Ascending aorta (tissue), 2 donors: ENCODE data around the gene TIMM17B. TPM values are rescaled to one million over a fixed set of nuclear protein-coding genes. Genes with fewer than 3 reads are reported as not detected.

ENCODE experiments used
- DNase-seq, 2 donors: peaks; one replicate each; pipeline ENCODE4 v3.0.0-alpha.2; 2019; ENCODE audit warnings: low spot score in 2 of 2
- H3K27ac ChIP-seq, 2 donors: fragments of 200-600 bp; sonication (generic); one replicate each; pipeline ENCODE4 v1.5.1; 2016 to 2017; ENCODE audit warnings: mild to moderate bottlenecking in 1 of 2
- H3K27me3 ChIP-seq: fragments of 200-600 bp; sonication (generic); one replicate; pipeline ENCODE4 v1.5.1; 2017
- H3K36me3 ChIP-seq, 2 donors: fragments of 200-600 bp; sonication (generic); one replicate each; pipeline ENCODE4 v1.5.1; 2016
- H3K4me1 ChIP-seq, 2 donors: fragments of 200-600 bp; sonication (generic); one replicate each; pipeline ENCODE4 v1.5.1; 2016 to 2017; ENCODE audit warnings: mild to moderate bottlenecking in 1 of 2
- H3K4me3 ChIP-seq, 2 donors: fragments of 200-600 bp; sonication (generic); one replicate each; pipeline ENCODE4 v1.5.1; 2016 to 2017; ENCODE audit warnings: mild to moderate bottlenecking in 1 of 2
- H3K9me3 ChIP-seq, 2 donors: fragments of 200-600 bp; sonication (generic); one replicate each; pipeline ENCODE4 v1.5.1; 2016
- CTCF ChIP-seq, 3 experiments: fragments of 200-600 bp in 2 of 3; fragments of 450-650 bp in 1 of 3; sonication (generic) in 2 of 3; IDR thresholded peaks; one replicate each; pipeline ENCODE4 v1.5.1; 2016 to 2019; ENCODE audit warnings: antibody characterized with exemption in 3 of 3, mild to moderate bottlenecking in 1 of 3, moderate library complexity in 1 of 3
- intact Hi-C: fragments of 100-400 bp; cut with DNase I; formaldehyde crosslinking; loops from one replicate; pipeline ENCODE4 v1.15.1; 2023
- total RNA-seq: library from RNA; depleted of rRNA; stranded (reverse); fragments of >200 nt; gene quantifications from one replicate; pipeline ENCODE4 v1.1.0, GENCODE V29; 2016

Gene TIMM17B
- total RNA-seq, 1 donor from 2014 or later = 15.3 TPM

- DNase-seq = peak in 1 of 2 donors; percentile 85
- Histone ChIP-seq H3K4me3 (peak overlapping the region; percentile 60 to 69), H3K4me1 (peaks cover 3 to 9% of the 10 kb centered on the region in 2 donors), H3K27ac (peak overlapping the region; percentile 94 to 97), H3K27me3 (no peaks in the 10 kb centered on the region), H3K36me3 (peaks cover 9 to 11% of the 10 kb centered on the region in 2 donors), H3K9me3 (no peaks in the 10 kb centered on the region)
- TF ChIP-seq CTCF (IDR thresholded peaks at IDR 0.05) = no peak
- intact Hi-C loops = loop anchor here (2.0 to 10.0 kb wide), 4 partner anchors 62 to 422 kb away; partner anchors contain the start of genes FTSJ1, SLC38A5 and TFE3
Measured at GRCh38 chrX:48897157-48897624, 377 bp downstream of the TIMM17B start.

GRCh38 chrX:48896611-48897011 is 957 bp downstream of the TIMM17B start:
- DNase-seq = peak in 1 of 2 donors; percentile 59
- intact Hi-C loops = loop anchor here (2.0 to 10.0 kb wide), 4 partner anchors 62 to 422 kb away; partner anchors contain the start of genes FTSJ1, SLC38A5 and TFE3
- no peak for TF ChIP-seq CTCF (IDR thresholded peaks at IDR 0.05)

GRCh38 chrX:48894891-48895290 is 2.7 kb downstream of the TIMM17B start:
- Histone ChIP-seq H3K36me3 (peaks cover 0 to 4% of the 10 kb centered on the region in 2 donors), H3K4me1 (peaks cover 3 to 9% of the 10 kb centered on the region in 2 donors), H3K4me3 (no peak overlapping the region), H3K27ac (no peak overlapping the region), H3K27me3 (no peaks in the 10 kb centered on the region), H3K9me3 (no peaks in the 10 kb centered on the region)
- TF ChIP-seq CTCF (IDR thresholded peaks at IDR 0.05) = no peak
- DNase-seq = peak in 1 of 2 donors; percentile 53
- intact Hi-C loops = loop anchor here (5.0 to 10.0 kb wide), 2 partner anchors 147 to 420 kb away; partner anchors contain the start of genes FTSJ1, SLC38A5 and TFE3

More at GRCh38 chrX:48896611-48897011, 957 bp downstream of the TIMM17B start:
- Histone ChIP-seq H3K27me3 (no peaks in the 10 kb centered on the region), H3K9me3 (no peaks in the 10 kb centered on the region), H3K4me1 (peaks cover 3 to 9% of the 10 kb centered on the region in 2 donors), H3K36me3 (peaks cover 5 to 7% of the 10 kb centered on the region in 2 donors), H3K4me3 (peak overlapping the region; percentile 60 to 69), H3K27ac (peak overlapping the region; percentile 94 to 97)

- DNase-seq = peak in 1 of 2 donors; percentile 59
- TF ChIP-seq CTCF (IDR thresholded peaks at IDR 0.05) = no peak
- H3K4me3 ChIP-seq = no peak overlapping the region
- H3K27ac ChIP-seq = no peak overlapping the region
- intact Hi-C loops = loop anchor here (10.0 kb wide), 1 partner anchor 419 kb away; the partner anchor contains the start of genes FTSJ1 and SLC38A5
- H3K4me1 ChIP-seq = peaks cover 0 to 6% of the 10 kb centered on the region in 2 donors
- no peaks in the 10 kb centered on the region for H3K9me3 ChIP-seq
- peaks cover 0 to 4% of the 10 kb centered on the region in 2 donors for H3K36me3 ChIP-seq
- H3K27me3 ChIP-seq = no peaks in the 10 kb centered on the region
Measured at GRCh38 chrX:48893556-48894348, 3.8 kb downstream of the TIMM17B start.

GRCh38 chrX:48892896-48893295 is 4.7 kb downstream of the TIMM17B start:
- TF ChIP-seq CTCF (IDR thresholded peaks at IDR 0.05) = no peak

More at GRCh38 chrX:48892896-48893295, 4.7 kb downstream of the TIMM17B start:
- H3K4me1 ChIP-seq = peaks cover 0 to 6% of the 10 kb centered on the region in 2 donors
- no peak overlapping the region for H3K27ac ChIP-seq
- no peaks in the 10 kb centered on the region for H3K9me3 ChIP-seq
- peak in 1 of 2 donors; percentile 57 for DNase-seq
- no peaks in the 10 kb centered on the region for H3K27me3 ChIP-seq
- intact Hi-C loops = loop anchor here (10.0 kb wide), 1 partner anchor 418 kb away; the partner anchor contains the start of genes FTSJ1 and SLC38A5
- peaks cover 0 to 4% of the 10 kb centered on the region in 2 donors for H3K36me3 ChIP-seq
- no peak overlapping the region for H3K4me3 ChIP-seq
